Stimulated activated CD8-positive, alpha-beta memory T cell treated with anti-CD3 and anti-CD28 coated beads, Interleukin-12 subunit alpha, Interleukin-12 subunit beta, amount 100 ng/mL, for 4 hours (primary cell): ENCODE measurements around the gene SLCO3A1.

Experiments
- DNase-seq: peaks from one replicate; pipeline ENCODE4 v3.0.0-alpha.2; 2020; ENCODE audit warnings: low read depth

The SLCO3A1 gene

DNA sequence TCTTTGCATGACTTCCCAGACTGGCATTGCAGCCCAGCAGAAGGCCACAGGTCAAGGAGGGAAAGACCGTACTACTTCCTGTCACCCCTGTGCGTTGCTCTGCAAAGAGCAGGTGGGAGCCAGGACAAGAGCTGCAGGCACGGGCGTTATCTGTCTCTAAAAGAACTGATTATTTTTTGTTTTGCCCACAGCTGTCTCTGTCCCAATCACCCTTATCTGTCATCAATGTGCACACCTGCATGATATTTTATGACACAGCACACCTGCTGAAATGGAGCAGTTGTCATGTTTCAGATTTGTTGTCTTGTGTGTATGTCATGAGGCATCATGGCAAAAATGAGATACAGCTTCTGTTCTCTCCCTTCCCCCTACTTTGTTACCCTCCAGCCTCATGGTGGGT lies 58.8 kb downstream of the SLCO3A1 start:
- no peak for DNase-seq

- no peak for DNase-seq
Observed at GRCh38 chr15:91913560-91913959, 60.1 kb downstream of the SLCO3A1 start.

DNA sequence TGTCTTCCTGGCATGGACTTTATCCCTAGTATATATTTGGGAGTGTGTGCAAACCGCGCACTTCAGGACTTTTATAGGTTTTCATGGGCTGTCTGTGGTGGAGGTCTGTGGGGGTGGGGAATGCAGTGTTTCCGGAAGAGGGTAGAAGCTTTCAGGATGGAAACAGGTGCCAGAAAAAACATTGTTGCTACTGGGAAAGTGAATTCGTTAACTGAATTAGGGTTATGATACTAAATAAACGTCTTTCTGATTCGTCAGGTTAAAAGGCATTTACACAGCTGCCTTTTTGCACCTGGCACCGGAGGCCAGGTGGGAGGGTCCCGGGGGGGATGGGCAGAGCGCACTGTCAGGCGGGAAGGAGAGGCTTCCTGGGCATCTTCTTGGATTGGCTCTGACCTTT lies 62.1 kb downstream of the SLCO3A1 start:
- no peak for DNase-seq

- DNase-seq, result no peak
Observed at GRCh38 chr15:91916051-91916450, 62.5 kb downstream of the SLCO3A1 start.

- no peak for DNase-seq
Observed at GRCh38 chr15:91917686-91918360, 64.3 kb downstream of the SLCO3A1 start.

DNA sequence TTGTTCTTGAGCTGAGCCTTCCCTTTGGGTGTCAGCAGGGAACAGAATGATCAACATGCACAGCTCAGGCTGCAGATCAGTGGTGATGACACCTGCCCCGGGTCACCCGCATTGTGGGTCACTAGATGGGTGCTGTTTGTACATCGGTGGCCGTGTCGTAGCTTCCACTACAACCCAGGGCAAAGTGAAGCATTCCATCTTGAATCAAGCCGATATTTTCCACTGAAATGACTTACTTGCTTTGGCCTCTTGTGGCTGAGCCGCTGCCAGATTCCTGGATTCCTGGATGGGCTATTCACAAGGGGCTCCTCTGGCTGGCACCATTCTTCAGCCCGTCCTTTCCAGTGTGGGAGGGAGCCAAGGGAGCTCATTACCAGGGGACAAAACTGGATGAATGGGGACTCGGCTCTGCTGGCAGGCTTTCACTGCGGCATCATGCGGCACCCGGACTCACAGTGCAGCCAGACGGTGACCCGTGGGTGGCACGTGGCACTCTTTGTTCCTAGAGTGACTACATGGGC lies 65.6 kb downstream of the SLCO3A1 start:
- no peak for DNase-seq

DNA sequence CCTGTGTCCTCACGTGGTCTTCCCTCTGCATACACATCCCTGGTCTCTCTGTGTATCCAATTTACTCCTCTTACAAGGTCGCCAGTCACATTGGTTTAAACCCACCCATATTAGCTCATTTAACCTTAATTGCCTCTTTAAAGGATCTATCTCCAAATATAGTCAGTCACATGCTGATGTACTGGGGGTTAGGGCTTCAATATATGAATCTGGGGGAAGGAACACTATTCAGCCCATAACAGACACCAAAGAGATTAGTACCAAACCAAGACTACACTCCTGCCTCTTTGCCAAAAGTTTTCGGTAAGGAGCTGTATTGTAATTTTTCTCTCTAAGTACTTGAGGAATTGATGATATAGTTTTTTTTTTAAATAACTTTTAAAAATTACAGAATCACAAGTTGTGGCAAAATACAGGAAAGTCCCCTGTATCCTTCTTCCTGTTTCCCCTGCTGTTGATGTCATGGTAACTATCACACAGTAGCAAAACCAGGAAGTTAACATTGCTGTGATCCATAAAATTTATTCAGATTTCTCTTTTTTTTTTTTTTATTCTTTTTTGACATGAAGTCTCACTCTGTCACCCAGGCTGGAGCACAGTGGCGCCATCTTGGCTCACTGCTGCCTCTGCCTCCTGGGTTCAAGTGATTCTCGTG lies 67.8 kb downstream of the SLCO3A1 start:
- DNase-seq, result no peak

DNA sequence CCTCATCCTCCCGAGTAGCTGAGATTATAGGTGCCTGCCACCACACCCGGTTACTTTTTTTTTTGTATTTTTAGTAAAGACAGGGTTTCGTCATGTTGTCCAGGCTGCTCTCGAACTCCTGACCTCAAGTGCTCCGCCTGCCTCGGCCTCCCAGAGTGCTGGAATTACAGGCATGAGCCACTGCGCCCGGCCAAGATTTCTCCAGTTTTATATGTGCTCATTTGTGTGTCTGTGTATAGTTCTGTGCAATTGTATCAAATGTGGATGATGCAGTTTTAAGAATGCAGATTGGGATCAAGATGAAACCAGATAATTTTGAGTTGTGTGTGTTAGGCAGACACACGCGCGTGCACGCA lies 68.3 kb downstream of the SLCO3A1 start:
- no peak for DNase-seq

DNA sequence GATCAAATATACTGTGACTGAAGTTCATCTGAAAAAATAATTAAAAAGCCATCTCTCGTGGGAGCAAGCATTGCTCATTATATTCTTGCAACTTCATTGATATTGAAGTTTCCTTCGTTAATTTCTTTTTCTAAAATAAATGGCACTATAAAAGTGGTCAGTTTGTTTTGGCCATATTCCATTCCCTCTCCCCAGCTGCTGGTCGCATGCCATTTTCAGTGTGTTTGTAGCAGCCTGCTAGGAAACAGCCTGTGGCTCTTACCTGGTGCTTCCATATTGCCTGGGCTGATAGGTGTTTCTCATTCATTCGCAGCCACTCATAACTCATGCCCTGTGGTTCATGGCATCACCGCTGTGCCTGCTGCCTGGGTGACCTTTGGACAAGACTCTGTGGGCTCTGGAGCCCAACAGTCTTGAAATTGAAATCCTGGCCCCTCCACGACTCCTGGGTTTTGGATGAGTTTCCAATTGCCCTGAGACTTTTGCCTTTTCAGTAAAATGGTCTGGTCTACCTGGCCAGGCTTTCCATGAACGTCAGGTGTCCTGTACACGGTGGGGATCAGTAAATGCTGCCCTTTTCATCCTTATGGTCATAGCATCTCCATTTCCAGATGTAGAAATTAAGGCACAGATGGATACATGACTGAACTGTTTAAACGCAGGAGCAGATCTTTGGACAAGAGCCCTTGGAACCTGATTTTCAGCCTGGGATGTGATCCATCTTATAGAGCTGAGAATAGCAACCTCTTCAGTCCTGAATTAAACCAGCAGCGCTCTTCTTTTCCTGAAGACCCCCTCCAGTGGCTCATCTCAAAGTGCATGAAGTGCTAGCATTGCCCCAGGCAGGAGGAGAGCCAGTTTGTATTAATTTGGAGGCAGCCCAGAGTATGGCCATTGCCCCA lies 69.4 kb downstream of the SLCO3A1 start:
- no peak for DNase-seq

DNA sequence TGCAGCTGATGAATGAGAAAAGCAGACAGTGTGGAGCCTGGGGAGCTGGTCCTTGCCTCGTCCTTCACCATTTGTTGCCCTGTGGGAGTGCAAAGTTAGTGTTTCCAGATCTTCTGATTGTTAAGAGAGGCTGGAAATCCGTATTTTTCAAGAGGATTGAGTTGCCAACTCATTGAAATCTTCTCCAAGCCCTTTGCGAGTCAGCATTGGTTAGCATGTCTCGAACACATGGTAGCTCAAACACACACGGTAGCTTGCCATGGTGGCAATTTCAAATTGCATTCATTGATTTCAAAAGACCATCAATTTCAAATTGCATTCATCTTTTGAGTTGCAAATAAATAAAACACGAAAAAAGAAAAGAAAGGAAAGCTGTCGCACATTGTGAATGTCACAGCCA lies 70.7 kb downstream of the SLCO3A1 start:
- DNase-seq, result no peak

DNA sequence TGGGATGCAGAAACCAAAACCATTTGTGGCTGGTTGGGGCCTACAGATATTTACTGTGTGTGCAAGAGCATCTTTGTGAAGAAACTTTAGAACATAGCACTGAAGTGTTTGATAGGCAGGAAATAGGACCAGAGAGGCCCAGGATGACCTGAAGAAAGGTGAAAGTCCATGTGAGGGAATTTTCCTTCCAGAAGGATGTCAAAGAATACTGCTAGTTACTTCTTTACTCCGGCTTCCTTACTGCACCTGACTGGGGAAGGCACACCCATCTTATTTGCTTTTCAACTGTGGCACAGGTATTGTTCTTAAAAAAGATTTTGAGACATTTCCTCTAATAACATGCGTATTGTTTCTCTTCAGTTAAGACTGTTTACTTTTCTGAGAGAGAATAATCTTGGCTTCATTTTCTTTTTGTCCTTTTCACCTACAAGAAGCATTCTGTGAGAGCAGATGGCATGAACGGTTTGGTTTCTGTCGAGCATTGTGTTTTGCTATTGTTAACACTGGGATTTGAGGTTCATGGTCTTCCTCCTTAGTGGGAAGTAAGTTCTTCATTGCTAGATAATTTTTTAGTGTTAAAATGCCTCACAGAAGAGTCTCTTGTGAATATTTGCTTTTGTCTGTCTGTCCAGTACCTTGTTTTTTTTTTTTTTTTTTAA lies 71.5 kb downstream of the SLCO3A1 start:
- DNase-seq, result no peak

DNA sequence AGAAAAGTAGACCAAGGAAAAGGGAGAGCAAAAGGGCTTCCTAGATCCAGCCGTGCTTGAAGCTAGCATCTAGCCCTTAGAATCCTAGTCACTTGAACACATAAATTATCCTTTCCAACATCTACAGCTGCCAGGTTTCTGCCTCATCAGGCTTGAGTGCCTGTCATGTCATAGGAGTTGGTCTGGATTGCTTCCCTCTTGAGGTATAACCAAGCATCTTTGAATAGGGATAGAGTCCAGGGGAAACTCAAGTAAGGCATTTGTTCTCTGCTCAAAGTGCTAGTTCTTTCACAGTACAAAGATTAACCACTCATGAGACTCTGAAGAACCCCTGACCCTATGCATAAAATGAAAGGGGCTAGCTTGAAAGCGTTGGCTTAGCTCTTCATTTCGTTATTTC lies 72.3 kb downstream of the SLCO3A1 start:
- DNase-seq, result no peak

DNA sequence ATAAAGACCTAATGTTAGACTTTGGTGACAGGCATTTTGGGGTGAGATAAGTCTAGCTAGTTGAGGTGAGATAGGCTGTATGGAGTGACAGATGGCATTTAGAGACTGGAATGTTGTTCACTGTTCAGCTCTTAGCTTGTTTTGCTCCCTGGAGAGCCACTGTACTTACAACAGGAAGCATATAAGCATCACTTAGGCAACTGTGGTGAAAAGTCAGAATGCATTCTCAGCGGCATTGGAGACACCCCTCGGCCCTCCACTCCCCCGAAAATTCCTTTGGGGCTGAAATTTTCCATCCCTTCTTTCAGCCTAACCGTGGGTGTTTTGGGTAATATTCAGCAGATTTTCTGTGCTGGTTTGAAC lies 73.4 kb downstream of the SLCO3A1 start:
- no peak for DNase-seq

DNA sequence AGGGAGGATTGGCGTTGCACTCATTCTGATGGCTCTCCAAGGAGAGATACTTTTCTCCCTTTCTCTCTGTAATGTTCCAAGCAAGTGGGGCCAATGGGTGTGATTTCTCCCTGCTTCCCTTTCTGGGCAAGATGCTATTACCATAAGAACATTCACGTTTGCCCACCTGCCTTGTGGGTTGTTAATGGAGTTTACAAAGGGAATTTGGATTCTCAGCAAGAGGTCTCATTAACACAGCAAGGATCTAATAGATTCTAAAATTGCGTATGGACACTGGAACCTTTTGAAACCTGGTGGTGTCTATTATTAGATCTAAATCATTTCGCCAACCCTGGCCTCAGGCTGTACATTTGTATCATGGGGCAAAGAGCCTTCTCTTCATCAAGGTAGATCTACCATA lies 74.1 kb downstream of the SLCO3A1 start:
- no peak for DNase-seq

GRCh38 chr15:91928675-91929074 lies 75.2 kb downstream of the SLCO3A1 start:
- DNase-seq, result no peak

DNA sequence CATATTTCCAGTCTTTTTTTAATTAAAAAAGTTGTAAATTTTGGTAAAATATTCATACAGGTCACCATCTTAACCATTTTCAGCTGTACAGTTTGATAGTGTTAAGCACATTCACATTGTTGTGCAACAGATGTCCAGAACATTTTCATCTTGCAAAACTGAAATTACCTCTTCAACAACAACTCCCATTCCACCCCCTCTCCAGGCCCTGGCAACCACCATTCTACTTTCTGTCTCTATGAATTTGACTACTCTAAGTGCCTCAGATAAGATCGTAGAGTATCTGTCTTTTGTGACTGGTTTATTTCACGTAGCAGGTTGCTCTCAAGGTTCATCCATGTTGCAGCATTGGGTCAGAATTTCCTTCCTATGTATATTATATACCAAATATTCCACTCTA lies 76.0 kb downstream of the SLCO3A1 start:
- DNase-seq, result no peak

DNA sequence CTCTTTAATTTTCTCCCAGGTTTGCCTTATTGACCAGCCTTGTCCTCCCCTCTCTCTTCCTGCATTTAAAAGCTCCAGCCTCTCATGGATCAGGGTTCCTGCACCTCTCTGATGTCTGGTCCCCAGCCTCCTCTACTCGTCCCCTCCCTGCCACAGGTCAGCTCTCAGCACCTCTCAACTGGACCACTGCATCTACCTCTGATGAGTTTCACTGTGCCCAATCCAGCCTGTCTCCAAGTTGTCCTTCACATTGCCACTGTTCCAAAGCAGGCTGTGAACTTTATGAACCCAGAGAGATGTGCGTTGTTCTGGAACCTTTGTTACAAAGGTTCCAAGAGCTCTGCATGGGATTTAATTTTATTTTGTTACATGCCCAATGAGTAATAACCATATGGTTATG lies 76.6 kb downstream of the SLCO3A1 start:
- no peak for DNase-seq

- DNase-seq, result no peak
Observed at GRCh38 chr15:91936182-91936775, 82.8 kb downstream of the SLCO3A1 start.

- no peak for DNase-seq
Observed at GRCh38 chr15:91936927-91937326, 83.4 kb downstream of the SLCO3A1 start.

DNA sequence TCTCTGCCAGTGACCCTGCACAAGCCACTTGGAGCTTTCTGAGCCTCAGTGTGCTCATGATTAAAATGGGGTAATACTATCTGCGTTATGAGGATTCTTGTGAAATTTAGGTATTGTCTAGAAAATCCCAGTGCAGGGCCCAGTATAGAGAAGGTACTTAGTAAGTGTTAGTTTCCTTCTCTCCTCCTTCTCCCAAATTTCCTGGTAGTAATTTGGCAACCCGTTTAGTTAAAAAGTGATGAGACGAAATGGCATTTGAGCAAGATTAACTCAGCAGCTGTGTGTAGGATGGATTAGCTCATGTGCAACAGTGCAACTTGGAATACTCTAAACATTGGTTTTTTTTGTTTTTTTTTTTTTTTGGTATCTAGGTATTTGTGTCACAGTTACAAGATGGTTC lies 84.6 kb downstream of the SLCO3A1 start:
- no peak for DNase-seq

DNA sequence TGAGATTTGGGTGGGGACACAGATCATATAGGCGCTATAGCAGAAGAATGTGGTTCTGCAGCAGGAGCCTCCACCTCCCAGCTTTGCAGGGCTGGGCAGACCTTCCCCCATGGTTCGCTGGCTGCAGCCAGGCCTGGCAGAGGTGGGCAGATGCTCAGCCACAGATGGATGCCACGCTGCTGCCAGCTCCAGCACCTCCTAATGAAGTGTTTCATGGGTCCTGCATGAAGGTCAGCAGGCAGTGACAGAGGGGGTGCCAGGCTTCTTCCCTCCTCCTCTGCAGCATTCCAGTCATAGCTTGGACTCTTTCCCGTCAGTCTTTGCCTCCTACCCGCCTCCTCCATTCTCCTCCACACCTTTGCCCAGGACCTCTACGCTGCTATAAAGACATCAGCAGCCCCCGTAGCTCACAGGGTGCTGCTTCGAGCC lies 85.9 kb downstream of the SLCO3A1 start:
- DNase-seq, result no peak
